HG03442 (cell line): ENCODE measurements around the gene LRRC8A.
A peak's percentile ranks its signal among the peaks of the same experiment; 100 is the strongest.
"Not testable (repeated sequence)": the region's sequence is repeated elsewhere in the genome, so short reads cannot be mapped to it uniquely, and the experiment has no call there.

ENCODE experiments used
- ATAC-seq: cut with Tn5 transposase; IDR thresholded peaks from one replicate; pipeline ENCODE4 v1.9.1; 2021; ENCODE audit warnings: mild to moderate bottlenecking, moderate library complexity; ENCODE audit not compliant: unreplicated experiment

LRRC8A gene

DNA sequence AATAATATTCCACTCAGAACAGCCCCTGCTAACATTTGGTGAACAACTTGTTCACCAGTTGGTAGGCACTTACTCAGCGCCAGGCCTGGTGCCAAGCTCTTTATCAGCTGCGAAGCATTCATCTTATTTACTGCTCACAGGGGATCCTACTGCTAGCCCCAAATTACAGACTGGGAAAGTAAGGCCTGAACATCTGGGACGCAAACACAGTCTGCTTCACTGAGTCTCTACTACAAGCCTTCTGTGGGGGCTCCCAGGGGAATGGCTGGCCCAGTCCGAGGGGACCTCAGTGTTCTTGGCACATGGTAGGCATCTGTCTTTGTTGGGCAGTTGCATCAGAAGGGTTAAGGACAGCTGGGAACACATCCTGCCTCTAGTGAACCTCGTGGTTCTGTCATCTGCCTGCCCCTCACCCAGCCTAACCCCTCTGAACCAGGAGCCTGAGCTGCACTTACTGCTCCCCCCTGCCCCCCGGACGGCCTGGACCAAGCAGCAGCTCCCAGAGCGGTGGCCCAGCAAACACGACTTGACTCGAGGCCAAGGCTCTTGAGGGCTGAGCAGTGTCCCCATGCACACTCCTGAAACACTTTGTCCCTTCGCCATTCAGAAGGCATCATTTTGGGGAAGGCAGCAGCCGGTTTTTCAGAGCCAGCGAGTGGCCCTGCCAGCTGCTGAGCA lies 38.6 kb downstream of the LRRC8A start, which contains the start of gene PHYHD1:
Gene PHYHD1 (plus strand): TSS at position 602 of the 678 bp plus-strand sequence. CDS start 1,342 bp downstream, outside the sequence.
- no peak for ATAC-seq

DNA sequence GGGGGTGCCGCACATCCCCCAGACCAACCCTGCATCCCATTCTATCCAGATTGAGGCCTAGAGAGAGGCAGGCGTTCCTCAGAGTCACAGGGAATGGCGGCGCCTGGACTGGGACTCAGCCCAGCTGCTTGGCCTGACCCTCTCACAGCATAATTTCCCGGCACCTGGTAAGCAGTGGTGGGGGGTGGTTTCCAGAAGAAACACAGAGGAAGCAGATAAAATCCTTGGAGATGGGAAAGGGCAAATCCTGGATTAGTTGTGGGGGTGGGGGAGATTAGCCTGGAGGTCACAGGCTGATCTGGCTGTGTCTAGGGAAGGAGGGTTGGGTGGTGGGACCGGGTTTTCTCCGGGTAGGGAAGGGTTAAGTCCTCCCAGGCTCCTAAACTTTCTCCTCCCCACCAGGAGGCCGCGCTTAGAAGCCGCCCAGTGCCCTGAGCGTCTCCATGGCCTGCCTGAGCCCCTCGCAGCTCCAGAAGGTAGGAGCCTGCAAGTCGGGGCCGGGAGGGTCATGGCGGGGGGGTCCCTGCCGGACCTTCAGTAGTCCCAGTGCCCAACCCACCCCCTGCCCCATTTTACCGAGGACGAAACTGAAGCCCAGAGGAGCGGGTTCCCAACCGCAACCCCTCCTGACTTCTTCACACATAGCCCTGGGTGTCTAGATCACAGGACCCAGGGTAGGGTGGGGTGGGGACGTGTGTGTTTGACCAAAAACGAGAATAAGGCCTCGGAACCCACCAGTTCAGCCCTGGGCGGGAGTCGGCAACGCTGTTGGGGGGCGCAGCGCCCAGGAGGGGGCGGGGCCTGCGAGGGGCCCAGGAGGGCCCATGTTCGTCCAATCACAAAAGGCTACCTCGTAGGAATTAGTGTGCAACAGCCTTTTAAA lies 40.2 kb downstream of the LRRC8A start:
- no peak for ATAC-seq

DNA sequence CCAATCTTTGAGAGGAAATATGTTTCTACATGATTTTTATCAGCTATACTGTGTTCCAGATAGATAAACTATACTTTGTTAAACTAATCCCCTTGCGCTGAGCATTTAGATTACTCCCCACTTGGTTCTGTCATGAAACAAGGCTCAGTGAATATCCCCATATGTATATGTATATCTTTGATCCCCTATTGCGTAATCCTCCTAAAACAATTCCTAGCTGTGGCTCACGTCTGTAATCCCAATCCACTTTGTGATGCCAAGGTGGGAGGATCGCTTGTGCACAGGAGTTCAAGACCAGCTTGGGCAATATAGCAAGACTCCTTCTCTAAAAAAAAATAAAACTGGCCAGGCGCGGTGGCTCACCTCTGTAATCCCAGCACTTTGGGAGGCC lies 41.6 kb downstream of the LRRC8A start:
- no peak for ATAC-seq

DNA sequence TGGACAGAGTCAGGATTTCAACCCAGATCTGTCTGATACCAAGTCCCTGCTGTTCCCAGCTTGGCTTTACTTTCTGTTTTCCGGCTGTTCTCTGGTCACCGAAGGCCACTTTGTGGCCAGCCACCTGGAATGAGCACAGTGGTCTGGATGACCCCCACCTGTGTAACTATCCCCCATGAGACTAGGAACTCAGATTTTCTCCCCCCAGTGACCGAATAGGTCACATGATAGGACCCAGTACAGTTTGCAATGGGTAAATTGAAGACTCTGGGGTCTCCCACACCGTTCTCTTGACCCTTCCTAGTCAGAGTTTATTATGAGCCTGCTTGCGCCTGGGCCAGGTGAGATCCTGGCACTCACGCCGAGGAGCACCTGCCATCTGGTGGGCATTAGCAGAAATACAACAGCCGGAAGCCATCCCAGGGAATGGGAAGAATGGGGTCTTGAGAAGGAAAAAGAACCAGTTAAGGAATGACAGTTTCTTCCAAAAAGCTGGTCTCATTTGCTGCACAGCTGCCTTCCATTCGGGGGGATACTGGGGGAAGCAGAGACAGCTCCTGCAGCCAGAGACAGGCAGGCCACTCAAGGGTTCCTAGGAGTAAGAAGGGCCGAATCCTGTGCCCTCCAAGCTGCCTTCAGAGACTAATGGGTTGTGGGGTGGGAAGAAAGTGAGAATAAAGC lies 45.9 kb downstream of the LRRC8A start:
- ATAC-seq: no peak

DNA sequence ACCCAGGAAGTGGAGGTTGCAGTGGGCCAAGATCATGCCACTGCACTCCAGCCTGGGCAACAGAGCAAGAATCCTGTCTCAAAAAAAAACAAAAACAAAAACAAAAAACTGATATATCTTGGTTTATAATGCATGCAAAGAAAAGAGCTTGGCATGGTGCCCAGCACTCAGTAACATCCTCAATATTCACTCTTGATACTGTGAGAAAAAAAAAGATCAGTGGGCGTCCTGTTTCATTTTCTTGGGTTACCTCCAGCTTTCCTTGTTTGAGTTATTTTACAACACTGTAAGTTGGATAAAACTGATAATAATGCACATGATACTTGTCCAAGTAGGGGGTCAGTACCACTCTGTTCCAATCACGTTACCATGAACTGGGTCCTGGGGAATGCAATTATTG lies 46.7 kb downstream of the LRRC8A start:
- ATAC-seq: no peak

DNA sequence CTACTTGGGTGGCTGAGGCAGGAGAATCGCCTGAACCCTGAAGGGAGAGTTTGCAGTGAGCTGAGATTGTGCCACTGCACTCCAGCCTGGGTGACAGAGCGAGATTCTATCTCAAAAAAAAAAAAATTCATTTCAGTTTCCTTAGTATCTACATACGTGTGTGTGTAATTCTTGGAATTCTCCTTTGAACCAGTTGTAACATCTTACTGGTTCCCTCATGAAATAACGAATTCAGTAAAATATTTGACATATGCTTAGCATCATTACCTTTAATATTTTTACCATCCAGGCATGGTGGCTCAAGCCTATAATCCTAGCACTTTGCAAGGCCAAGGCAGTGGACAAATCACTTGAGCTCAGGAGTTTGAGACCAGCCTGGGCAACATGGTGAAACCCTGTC lies 47.6 kb downstream of the LRRC8A start:
- no peak for ATAC-seq

DNA sequence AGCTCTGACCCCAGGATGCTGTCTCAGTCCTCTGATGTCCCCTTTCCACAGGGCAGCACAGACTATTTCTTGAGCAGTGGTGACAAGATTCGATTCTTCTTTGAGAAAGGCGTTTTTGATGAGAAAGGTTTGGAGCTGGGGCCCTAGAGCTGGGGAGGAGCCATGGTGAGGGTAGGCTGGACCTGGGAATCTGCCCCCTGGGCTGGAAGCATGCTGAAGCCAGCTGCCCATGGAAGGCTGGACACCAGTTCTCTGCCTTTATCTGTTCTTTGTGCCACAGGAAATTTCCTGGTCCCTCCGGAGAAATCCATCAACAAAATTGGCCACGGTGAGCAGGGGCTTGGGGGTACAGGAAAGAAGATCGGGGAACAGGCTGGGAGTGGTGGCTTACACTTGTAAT lies 51.8 kb downstream of the LRRC8A start:
- no peak for ATAC-seq

DNA sequence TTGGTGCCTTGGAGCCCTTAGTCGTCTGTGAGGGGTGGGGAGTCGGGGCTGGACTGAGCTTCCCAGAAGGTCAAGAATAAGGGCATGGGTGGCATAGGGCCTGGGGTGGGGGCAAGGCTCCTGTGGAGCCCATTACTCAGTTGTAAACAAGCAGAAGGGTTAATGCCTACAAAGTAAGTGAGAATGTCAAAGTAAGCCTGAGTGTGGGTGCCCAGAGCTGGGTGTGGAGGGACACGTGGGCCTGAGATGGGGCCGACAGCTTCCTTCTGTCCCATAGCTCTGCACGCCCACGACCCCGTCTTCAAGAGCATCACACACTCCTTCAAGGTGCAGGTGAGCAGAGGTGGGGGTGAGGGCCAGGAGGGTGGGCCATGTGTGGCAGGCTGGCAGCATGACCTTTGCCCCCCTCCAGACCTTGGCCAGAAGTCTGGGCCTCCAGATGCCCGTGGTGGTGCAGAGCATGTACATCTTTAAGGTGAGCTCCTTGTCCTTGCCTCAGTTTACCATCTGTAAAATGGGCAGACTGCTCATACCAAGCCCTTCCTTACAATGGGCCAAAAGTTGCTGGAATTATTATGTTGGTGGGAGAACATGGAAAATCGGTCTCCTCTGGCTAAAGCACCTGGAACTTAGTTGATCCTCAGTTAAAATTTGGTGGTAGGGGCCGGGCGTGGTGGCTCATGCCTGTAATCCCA lies 54.4 kb downstream of the LRRC8A start:
- no peak for ATAC-seq

DNA sequence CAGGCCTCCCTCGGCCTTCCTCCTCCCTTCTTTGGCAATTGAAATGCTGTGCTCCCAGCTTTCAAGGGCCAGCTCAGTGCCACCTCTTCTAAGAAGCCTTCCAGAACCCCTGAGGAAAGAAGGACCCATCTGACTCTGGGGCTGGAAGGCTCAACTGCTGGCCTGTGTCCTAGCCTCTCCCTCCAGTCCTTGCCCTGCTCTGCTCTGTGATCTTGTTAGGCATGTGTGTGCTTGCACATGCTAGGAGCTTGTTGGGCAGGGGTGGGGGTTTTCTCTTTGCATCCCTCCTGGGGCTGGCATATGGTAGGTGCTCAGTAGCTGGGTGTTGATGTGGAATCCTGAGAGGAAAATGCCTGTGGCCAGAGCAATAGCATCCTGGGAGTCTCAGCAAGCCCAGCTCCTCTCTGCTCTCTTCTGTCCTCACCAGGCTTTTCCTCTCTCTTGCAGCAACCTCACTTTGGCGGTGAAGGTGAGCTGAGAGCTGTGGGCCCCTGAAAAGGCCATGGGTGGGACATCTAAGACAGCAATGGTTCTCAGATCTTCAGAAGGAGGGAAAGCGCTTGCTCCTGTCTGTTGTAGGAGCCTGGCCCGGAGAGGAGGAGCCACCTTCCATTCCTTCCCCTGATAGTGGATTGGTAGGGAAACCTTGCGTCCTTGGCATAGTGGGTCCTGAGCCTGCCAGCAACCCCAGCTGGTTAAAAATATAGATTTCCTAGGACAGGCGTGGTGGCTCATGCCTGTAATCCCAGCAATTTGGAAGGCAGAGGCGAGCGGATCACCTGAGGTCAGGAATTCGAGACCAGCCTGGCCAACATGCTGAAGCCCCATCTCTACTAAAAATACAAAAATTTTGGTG lies 55.6 kb downstream of the LRRC8A start:
- no peak for ATAC-seq

DNA sequence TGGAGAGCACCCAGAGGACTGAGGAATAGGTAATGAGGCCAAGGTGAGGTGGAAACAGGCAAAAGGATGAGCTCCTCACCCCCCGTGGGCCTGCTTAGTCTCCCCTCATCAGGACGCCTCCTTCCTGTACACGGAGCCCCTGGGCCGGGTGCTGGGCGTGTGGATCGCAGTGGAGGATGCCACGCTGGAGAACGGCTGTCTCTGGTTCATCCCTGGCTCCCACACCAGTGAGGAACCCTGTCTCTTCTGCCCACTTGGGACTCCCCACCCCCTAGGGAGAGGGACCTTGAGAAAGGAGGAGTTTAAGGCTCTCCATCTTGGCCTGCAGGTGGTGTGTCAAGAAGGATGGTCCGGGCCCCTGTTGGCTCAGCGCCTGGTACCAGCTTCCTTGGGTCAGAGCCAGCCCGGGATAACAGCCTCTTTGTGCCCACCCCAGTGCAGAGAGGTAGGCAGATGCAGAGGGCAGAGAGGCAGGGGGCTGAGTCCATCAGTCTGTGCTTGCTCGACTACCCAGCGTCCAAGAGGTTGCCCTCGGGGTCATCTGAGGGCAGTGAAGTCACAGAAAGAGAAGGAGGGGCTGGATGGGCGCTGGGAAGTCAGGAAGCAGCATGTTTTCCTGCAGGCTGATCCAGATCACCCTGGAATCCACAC lies 58.5 kb downstream of the LRRC8A start:
- no peak for ATAC-seq

DNA sequence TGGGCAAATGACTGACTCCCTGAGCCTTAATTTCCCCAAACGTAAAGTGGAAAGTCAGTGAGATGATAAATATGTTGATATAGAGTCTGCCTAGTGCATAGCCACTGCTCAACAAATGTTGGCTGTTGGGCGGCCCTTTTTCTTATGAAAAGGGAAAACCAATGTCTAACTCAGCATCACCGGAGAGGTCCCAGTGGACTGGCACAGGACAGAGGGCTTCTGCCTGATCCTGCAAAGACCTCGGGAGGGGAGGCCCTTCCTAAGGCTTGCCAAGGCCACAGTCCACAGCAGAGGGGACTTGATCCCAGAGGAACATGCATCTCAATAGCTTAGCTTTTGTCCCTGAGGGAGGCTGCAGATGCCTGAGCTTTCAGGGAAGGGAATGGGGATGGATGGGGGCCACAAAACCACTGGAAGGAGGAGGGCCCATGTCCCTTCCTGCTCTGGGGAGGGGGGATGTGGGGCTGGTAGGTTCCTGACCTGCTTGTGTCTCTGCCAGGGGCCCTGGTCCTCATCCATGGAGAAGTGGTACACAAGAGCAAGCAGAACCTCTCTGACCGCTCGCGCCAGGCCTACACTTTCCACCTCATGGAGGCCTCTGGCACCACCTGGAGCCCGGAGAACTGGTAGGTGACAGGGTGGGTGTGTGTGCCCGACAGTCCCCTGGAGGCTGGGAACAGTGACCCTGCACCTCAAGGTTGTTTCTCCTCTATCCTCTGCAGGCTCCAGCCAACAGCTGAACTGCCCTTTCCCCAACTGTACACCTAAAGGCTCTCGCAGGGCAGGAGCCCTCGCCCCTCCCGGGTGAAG lies 59.2 kb downstream of the LRRC8A start:
- ATAC-seq: no peak

DNA sequence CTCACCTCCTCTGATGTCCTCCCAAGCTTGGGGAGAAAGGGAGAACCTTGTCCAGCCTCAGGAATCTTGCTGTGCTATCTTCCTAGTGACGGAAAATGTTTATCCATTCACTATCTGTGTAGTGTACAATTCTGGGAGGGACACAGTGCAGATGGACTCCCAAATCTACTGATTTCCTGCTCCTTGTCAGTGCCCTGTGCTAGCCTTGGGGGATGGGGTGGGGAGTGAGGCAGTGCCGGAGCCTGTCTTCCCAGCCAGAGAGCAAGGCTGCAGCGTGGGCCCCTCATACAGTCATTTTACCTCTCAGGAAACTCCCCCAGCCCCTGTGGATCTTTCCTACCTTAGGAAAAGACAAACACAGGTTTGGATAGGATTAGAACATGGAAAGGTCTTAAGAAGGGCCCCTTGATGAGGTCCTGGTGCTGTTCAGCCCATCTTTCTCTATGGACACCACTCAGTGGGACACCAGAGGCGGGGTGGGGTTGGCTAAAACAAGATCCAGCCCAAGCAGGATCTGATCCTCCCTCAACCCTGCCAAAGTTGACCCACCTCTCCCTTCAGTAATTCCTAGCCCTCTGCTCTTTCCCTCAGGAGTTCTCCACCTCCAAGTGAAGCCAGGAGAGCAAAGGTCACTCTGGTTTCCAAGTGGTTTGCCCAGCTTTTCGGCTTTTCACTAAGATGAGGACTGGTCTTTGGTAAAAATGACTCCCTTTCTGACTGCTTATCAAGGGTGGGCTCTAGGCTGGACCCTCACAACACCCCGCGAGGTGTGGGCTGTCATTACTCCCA lies 62.1 kb downstream of the LRRC8A start:
- ATAC-seq: no peak

DNA sequence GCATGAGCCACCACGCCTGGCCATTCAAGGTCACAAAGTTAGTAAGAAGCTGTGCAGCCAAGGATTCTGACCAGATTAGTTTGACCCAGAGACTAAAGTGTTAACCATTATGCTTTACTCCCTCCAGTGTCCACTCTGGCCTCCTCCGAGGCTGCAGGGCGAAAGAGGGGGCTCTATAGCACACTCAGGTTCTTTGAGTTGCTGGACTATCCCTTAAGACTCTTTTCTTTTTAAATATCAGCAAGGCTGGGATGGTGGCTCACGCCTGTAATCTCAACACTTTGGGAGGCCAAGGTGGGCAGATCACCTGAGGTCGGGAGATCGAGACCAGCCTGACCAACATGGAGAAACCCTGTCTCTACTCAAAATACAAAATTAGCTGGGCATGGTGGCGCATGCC lies 63.0 kb downstream of the LRRC8A start:
- not testable (repeated sequence) for ATAC-seq

DNA sequence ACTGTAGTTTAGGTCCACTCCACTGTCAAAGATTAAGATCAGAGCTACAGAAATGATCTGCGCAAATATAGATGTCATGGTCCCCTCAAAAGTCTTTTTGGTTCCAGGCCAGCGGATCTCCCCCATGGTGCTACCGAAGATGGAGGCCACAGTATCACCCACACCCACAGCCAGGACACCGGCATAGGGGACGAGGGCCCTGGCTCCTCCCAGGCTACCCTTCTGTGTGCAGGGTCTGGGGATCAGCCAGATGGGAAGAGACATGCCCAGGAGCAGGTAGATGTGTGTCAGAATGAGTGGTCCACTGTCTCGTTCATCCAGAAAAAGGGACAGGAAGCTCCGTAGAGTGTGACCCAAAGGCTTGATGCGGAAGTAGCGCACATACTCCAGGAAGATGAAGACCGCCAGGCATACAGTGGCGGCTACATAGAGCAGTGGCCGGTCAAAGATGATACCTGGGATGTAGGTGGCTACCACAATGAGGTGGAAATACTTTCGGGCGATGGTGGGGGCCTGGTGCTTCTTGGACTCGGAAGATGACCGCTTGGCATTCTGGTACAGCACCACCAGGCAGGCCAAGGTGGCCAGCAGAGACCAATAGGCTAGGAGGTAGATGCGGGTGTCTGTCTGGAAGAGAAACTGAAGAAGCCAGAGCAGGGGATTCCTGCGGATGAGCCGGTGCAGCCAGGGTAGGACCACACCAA lies 64.0 kb downstream of the LRRC8A start:
- ATAC-seq: no peak

DNA sequence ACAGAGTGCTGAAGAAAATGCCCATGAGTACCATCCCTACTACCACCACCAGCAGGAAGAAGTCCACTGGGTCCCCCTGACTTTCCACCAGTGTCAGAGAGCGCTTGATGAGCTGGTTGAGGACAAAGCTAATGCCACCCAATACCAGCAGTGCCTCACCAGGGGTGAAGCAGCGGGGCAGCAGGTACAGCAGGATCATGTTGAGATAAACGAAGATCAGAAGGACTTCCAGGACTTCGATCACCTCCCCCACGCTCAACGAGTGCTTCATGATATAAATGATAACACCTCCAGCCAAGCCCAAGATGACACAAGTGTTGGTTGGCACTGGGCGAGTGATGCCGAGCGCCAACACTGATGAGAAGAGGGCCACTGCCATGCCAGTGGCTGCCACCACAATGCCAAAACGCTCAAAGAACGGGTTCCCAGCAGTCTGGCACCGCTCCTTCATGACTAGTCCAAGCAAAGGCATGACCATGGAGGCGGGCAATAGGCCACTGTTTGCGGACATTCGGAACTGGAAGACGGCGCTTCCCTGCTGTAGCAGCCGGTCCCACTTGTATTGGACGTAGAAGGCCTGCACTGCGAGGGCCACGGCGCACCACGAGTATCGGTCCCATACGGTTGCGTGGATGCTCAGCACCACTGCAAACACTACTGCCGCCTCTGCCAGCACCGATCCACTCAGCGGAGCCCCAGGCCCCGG lies 64.8 kb downstream of the LRRC8A start:
- peak; percentile 25 for ATAC-seq

DNA sequence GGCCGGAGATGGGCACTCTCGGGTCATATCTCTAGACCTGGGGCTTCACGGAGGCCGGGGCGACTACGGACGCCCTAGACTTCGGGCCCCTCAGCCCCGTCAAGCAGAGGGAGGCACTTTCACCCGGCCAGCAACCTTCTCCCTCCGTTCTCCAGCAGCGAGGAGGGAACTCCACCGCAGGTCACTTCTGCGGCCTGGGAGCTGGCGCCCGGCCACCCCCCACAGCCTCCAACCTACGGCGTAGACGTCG lies 65.3 kb downstream of the LRRC8A start:
- ATAC-seq: no peak
